Suppressor macrophage treated with lipopolysaccharide for 1 hour (primary cell): Measurements from ENCODE around the gene KRTDAP.

Experiments used
- DNase-seq, 3 donors: peaks; one replicate each; pipeline ENCODE4 v3.0.0-alpha.2; 2020 to 2022

KRTDAP gene

DNA sequence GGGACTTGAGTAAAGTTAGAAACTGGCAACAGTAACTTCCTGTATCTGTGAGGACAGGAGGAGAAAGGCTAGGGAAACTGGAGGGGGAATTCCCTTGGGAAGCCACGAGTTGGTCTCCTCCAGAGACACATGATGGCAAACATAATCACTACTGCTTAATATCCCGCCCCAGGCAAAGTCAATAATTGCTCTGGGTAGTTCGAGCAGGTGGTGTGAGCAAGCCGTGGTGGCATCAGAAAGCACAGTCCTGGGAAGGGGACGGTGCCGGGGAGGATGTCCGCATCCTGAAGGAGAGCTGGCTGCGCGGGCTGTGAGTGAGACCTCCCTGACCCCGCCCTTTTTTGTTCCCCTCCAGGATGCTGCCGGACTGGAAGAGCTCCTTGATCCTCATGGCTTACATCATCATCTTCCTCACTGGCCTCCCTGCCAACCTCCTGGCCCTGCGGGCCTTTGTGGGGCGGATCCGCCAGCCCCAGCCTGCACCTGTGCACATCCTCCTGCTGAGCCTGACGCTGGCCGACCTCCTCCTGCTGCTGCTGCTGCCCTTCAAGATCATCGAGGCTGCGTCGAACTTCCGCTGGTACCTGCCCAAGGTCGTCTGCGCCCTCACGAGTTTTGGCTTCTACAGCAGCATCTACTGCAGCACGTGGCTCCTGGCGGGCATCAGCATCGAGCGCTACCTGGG is 40.8 kb downstream of the KRTDAP start:
- DNase-seq = peak; percentile 88 to 95 (median 91)

- peak in 2 of 3 donors; percentile 43 to 49 for DNase-seq
Observed at GRCh38 chr19:35447606-35448469, 42.4 kb downstream of the KRTDAP start, which contains the start of gene FFAR2. Gene FFAR2 (plus strand): TSS chr19:35448257. CDS start chr19:35449715, 1,458 bp downstream.

- DNase-seq = peak; percentile 59 to 84 (median 74)
Observed at GRCh38 chr19:35445826-35446593, 44.3 kb downstream of the KRTDAP start.

DNA sequence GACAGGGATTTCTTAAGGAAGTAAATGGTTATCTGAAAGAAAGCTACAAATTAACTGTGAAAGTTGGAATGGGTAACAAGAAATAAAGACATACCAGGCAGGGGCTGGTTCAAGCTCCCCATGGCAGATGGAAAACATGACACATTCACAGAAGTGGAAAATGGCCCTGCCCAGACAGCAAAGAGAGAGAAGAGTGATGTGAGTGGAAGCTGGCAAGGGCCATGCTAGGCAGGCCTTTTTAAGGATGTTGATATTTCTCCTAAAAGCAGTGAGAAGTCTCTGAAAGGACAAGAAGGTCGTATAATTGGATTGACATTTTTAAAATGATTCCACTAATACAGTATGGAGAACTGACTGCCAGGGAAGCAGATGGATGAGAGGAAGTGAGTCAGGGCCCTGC is 45.5 kb downstream of the KRTDAP start:
- peak in 2 of 3 donors; percentile 28 to 46 for DNase-seq

GRCh38 chr19:35442091-35442490 is 48.2 kb downstream of the KRTDAP start:
- DNase-seq = peak; percentile 75 to 82 (median 77)

GRCh38 chr19:35439921-35440320 is 50.3 kb downstream of the KRTDAP start:
- DNase-seq = no peak

DNA sequence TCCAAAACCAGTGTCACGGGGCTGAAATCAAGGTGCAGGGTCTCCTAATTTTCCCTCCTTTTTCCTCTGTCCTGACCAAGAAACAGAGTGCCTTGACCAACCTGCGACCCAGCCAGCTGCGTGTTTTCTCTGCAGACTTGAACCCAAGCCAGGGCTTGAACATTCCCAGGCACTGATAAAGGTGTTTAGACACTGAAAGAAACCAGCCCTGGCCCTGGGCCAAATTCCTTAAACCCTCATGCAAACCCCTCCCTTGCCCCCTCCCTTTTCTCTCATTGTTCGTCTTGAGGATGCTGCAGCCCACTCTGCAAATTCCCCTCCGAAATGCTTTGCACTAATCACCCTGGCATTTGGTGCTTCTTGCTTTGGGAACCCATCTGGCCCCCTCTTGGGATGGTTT is 51.7 kb downstream of the KRTDAP start:
- DNase-seq = no peak

GRCh38 chr19:35438096-35438495 is 52.2 kb downstream of the KRTDAP start:
- peak; percentile 45 to 70 (median 70) for DNase-seq

GRCh38 chr19:35437406-35437951 is 52.8 kb downstream of the KRTDAP start:
- no peak for DNase-seq
